GM12864 (cell line): ENCODE data around the gene DAPK1.

Experiments
- DNase-seq: peaks from one replicate; pipeline ENCODE4 v3.0.0-alpha.2; 2011; ENCODE audit warnings: low read depth
- H3K4me3 ChIP-seq: 2 replicates; pipeline ENCODE4 v1.5.1; 2011; ENCODE audit warnings: mild to moderate bottlenecking, low read depth, low read length, control low read depth
- TF ChIP-seq, protein P1 (sequence below): IDR thresholded peaks from 2 replicates; pipeline ENCODE4 v1.5.1; 2011; ENCODE audit warnings: low read depth, mild to moderate bottlenecking, moderate library complexity, low read length, control low read depth, inconsistent platforms; ENCODE audit errors: missing control alignments

DAPK1 gene

DNA sequence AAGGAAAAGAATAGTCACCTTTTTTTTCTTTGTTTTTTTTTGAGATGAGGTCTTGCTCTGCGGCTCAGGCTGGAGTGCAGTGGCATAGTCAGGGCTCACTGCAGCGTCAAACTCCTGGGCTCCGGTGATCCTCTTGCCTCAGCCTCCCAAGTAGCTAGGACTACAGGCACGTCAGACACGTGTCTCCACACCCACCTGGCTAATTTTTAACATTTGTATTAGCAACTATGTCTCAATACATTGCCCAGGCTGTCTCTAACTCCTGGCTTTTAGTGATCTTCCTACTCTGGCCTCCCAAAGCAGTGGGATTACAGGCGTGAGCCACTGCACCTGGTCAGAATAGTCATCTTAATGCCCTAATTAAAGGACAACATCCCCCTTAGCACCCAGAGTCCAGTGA lies 173.8 kb downstream of the DAPK1 start:
- H3K4me3 ChIP-seq: no peak overlapping the region
- TF ChIP-seq, protein P1, sequence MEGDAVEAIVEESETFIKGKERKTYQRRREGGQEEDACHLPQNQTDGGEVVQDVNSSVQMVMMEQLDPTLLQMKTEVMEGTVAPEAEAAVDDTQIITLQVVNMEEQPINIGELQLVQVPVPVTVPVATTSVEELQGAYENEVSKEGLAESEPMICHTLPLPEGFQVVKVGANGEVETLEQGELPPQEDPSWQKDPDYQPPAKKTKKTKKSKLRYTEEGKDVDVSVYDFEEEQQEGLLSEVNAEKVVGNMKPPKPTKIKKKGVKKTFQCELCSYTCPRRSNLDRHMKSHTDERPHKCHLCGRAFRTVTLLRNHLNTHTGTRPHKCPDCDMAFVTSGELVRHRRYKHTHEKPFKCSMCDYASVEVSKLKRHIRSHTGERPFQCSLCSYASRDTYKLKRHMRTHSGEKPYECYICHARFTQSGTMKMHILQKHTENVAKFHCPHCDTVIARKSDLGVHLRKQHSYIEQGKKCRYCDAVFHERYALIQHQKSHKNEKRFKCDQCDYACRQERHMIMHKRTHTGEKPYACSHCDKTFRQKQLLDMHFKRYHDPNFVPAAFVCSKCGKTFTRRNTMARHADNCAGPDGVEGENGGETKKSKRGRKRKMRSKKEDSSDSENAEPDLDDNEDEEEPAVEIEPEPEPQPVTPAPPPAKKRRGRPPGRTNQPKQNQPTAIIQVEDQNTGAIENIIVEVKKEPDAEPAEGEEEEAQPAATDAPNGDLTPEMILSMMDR: no peak
- DNase-seq: no peak

DNA sequence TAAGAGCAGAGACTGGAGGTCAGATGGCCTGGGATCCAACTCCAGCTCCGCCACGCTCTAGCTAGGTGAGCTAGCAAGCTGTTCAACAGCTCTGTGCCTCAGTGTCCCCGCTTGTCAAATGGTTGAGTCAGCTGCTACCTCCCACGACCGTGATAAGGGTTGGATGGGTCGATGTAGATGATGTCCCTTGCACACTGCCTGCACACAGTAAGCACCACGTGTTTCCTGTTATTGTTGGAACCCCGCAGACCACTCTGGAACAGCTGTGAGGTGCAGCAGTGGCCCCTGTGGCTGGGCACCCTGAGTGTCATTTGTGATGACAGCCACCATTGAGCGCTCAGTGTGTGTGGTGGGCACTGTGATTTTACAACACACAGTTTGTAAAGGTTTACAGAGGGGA lies 174.3 kb downstream of the DAPK1 start:
- no peak overlapping the region for H3K4me3 ChIP-seq
- DNase-seq: no peak
- TF ChIP-seq, protein P1: no peak

DNA sequence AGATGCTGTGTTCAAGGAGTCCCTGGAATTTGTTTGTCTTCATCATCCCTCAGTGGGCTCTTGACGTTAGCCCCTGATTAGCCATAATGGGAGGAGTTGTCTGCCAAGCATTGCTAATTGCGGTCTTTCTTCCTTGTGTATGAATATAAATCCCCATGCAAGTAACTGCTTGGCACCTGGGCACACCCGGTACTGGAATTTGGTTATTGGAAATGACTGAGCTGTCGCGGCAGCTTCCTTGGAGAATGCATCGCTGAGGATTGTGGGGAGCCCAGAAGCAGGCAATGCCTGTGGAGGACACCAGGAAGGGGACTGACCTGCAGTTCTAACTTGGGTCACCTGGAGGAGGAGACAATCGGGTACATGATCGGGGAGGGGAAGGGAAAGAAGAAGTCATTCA lies 174.9 kb downstream of the DAPK1 start:
- no peak for DNase-seq
- H3K4me3 ChIP-seq: no peak overlapping the region
- TF ChIP-seq, protein P1: no peak

DNA sequence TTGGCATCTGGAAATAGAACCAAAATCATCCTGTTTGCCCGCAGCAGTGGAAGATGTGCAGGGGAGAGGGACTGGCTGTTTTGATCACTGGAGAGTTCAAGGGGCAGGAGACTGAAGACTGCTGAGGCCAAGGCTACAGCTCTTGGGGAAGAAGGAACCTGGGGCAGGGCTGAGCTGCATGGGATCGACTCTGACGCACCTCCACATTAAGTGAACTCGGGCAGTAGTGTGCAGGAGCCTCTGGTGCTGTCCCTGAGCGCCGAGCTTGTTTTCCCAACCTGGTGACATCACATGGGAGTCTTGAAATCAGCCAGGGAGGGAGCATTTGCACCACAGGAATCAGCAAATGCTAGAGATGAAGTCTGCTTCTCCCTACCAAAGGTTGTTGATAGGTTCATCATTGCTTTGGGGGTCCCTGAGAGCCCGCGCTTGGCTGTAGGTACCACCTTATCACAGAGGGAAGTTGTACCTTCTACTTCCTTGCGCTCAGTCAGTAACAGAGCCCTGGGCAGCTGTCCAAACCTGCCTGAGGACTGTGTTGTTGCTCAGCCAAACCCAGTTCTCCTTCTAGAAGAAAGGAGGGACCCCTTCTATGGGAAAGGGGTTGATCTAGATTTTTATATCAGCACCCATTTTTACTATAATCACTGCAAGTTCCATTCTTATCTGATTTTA lies 175.9 kb downstream of the DAPK1 start:
- H3K4me3 ChIP-seq: no peak overlapping the region
- TF ChIP-seq, protein P1: no peak
- DNase-seq: no peak

DNA sequence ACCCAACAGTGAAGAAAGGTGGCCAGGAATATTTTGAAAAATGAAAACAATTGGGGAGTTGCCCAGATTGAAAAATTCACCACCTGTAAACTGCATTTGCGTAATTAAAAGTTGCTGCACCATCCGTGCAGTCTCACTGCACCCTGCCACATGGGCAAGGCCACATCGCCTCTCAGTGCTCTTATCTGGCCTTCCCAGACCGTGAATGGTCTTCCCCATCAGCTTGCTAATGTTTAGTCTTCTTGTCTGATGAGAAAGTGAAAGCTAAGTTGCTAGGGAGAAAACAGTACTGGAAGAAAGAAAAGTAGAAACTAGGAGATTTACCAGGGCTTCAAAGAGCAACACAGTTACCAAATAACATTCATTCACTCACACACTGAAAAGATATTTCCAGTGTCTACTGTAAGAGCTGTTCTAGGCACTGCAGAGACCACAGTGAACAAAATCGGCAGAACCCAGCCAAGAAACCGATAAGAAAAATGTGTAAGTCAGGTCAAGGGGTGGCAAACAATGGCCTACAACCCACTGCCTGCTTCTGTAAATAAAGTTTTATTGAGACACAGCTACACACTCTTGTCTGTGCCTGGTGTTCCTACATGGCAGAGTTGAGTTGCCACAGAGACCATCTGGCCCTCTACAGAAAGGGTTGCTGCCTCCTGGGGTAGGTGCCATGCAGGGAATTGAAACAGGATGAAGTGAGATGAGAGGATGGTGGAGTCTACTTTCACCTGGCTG lies 177.1 kb downstream of the DAPK1 start:
- TF ChIP-seq, protein P1: no peak
- H3K4me3 ChIP-seq: no peak overlapping the region
- DNase-seq: no peak

DNA sequence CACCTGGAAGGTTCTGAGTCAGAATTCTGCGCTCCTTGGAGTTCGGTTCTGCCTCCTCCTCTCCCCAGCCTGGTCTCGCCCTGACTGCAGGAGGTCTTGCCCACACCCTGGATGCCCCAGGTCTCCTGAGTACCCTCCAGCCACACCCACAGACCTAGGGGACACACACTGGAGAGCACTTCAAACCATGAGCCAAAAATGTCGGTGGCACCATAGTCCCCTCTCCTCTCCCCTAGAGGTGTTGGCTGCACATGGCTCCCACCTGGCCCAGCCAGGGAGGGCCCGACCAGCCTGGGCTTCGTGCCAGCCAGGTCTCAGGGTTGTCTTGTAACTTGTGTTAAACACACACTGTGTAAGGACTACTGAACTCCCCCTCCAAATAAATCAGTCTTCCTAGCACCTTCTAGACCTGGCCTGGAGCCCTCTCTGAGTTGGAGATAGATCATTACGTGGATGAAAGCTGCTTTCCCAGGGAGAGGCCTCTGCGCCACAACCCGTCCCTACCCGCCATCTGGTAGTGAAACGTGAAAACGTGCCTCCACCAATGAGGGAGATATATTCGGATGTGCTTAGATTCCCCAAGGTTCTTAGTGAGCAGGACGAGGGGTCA lies 178.3 kb downstream of the DAPK1 start:
- no peak for DNase-seq
- H3K4me3 ChIP-seq: no peak overlapping the region
- TF ChIP-seq, protein P1: no peak
